Measurements from ENCODE around the gene MAP7D2.

The MAP7D2 gene

GRCh38 chrX:20037186-20037585 lies 79.5 kb downstream of the MAP7D2 start:
- no peak for DNase-seq

GRCh38 chrX:20032201-20032600 lies 84.5 kb downstream of the MAP7D2 start:
- DNase-seq: no peak

- DNase-seq: no peak
Measured at GRCh38 chrX:20029728-20030127, 87.0 kb downstream of the MAP7D2 start.

- DNase-seq: no peak
Measured at GRCh38 chrX:20028588-20028987, 88.1 kb downstream of the MAP7D2 start.

- no peak for DNase-seq
Measured at GRCh38 chrX:20026278-20026677, 90.4 kb downstream of the MAP7D2 start.

- DNase-seq: no peak
Measured at GRCh38 chrX:20019672-20020365, 96.9 kb downstream of the MAP7D2 start.

- DNase-seq: no peak
Measured at GRCh38 chrX:20016616-20016945, 100.1 kb downstream of the MAP7D2 start.

- no peak for DNase-seq
Measured at GRCh38 chrX:20015945-20016615, 100.6 kb downstream of the MAP7D2 start.

- no peak for DNase-seq
Measured at GRCh38 chrX:20015422-20015821, 101.3 kb downstream of the MAP7D2 start.

- DNase-seq: no peak
Measured at GRCh38 chrX:20011608-20012007, 105.1 kb downstream of the MAP7D2 start.

GRCh38 chrX:20007962-20008622 lies 108.6 kb downstream of the MAP7D2 start:
- DNase-seq: no peak

- no peak for DNase-seq
Measured at GRCh38 chrX:20005883-20006282, 110.8 kb downstream of the MAP7D2 start.

- DNase-seq: no peak
Measured at GRCh38 chrX:20001588-20001987, 115.1 kb downstream of the MAP7D2 start.

- DNase-seq: no peak
Measured at GRCh38 chrX:19991350-19991718, 125.4 kb downstream of the MAP7D2 start.

GRCh38 chrX:19990556-19991349 lies 126.0 kb downstream of the MAP7D2 start, which contains the start of gene BCLAF3:
TSS of gene BCLAF3 (minus strand) at chrX:19991061. CDS start at chrX:19970264, 20,797 bp downstream.
- DNase-seq: peak; percentile 91

- DNase-seq: peak; percentile 20
Measured at GRCh38 chrX:19990151-19990555, 126.6 kb downstream of the MAP7D2 start.

- DNase-seq: no peak
Measured at GRCh38 chrX:19987856-19988255, 128.9 kb downstream of the MAP7D2 start.

GRCh38 chrX:19986531-19986930 lies 130.2 kb downstream of the MAP7D2 start:
- DNase-seq: no peak

- no peak for DNase-seq
Measured at GRCh38 chrX:19981947-19982346, 134.8 kb downstream of the MAP7D2 start.

GRCh38 chrX:19975845-19976244 lies 140.9 kb downstream of the MAP7D2 start:
- DNase-seq: no peak

GRCh38 chrX:19972984-19973383 lies 143.7 kb downstream of the MAP7D2 start:
- DNase-seq: peak; percentile 14

- no peak for DNase-seq
Measured at GRCh38 chrX:19968276-19968675, 148.4 kb downstream of the MAP7D2 start.

GRCh38 chrX:19966056-19966455 lies 150.7 kb downstream of the MAP7D2 start:
- no peak for DNase-seq

All from activated CD4-positive, alpha-beta T cell treated with anti-CD3 and anti-CD28 coated beads, Interleukin-2, amount 50 U/mL, for 16 hours (primary cell).